Measurements from ENCODE around the gene ZNF267.
"Not testable (repeated sequence)": the region's sequence is repeated elsewhere in the genome, so short reads cannot be mapped to it uniquely, and the experiment has no call there.

Gene ZNF267

DNA sequence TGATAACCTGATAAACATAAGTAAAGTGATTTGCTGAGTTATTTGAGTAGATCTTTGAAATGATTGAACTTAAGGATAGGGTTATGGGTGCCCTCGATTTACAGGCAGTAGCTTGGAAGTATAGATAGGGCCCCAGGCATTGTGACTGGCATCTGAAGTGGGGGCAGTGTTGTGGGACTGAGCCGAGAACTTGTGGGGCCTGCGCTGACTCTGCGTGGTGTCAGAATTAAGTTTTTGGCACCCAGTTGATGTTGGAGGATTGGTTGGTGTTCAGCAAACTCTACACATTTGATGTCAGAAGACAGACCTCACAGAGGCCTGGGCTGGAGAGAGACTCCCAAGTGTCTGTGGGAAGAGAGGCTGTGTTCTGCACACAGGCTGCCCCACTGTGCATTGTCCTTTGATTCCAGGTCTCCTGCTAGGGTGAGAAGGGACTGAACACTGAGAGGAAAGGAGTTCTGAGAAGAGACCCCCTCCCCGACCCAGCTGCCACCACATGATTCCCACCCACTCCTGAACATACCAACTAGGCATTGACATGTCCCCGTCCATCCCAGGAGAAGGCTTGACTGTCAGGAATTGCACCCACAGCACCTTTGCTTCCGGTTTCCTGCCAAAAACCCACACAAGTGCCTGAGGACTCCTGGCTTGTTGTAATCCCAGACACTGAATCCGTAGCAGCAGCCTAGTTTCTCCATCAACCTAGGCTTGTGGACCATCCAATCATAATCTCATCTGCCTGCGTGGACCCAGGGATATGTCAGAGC is 4.5 kb downstream of the ZNF267 start:
- no peak for DNase-seq (ENCODE audit: low read depth, low spot score)

DNA sequence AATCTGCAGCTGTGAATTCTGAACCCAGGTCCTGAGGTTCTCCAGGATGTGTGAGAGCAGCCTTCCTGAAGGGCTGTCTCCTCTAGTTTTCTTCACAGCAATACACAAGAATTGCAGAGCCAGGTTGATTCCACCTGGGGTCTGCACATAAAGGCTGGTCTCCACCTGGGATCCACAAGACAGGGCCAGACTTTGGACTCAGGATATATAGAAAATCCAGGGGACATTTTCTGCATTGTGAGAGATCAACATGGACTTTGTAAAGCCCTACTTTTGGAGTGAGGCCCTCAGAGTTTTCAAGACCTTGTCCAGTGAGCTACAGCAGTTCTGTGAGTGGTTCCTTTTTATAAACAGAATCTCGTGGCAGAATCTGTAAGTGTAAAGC is 6.3 kb downstream of the ZNF267 start:
- no peak for DNase-seq (ENCODE audit: low read depth, low spot score)

DNA sequence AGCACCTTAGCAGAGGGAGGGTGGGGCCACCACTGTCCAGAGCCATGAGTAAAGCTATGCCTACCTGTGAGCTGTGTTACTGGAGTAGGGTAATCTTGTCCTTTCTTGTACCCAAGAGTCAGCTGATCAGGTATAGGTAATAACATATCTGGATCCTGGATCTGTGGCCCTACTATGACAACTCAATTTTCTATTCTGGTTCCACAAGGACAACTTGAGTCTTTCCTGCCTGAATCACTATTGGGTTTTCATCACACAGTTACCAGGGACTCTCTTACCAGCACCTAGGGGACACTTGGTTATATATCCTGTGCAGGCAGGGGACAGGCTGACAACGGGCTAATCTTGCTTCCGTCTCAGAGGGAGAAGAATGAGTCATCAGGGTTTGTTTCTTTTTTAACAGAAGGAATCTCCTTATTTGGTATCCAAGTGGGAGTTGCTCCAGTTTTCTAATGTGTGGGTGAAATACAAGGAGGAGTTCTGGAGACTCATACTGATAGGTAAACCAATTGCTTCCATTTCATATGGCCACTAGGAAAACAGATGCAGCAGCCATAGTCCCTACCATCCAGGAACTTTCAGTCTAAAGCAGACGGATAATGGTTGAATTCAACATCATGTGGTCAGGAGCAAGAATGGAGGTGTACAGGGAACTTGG is 6.8 kb downstream of the ZNF267 start:
- DNase-seq (ENCODE audit: low read depth, low spot score), result no peak

DNA sequence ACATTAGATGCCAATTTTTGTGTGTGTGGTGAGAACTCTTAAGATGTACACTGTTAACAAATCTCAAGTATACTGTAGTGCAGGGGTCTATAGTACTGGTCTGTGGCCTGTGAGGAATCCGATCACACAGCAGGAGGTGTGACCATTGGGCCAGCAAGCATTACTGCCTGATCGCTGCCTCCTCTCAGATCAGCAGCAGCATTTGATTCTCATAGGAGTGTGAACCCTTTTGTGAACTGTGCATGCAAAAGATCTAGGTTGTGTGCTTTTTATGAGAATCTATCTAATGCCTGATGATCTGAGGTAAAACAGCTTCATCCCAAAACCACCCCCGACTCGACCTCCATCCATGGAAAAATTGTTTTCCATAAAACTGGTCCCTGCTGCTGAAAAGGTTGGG is 12.6 kb downstream of the ZNF267 start:
- DNase-seq (ENCODE audit: low read depth, low spot score), result no peak

DNA sequence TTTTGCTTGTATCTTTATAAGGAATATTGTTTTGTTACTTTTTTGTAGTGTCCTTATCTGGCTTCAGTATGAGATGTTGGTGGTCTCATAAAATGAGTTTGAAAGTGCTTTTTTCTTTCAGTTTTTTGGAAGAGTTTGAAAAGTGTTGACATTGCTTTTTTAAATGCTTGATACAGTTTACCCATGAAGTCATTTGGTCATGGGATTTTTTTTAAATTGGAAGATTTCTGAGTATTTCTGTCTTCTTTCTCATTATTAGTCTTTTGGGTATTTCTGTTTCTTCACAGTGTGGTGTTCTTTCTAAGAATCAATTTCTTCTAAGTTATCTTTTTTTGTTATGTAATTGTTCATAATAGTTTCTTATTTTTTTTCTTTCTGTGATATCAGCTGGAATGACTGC is 15.1 kb downstream of the ZNF267 start:
- DNase-seq (ENCODE audit: low read depth, low spot score), result no peak

DNA sequence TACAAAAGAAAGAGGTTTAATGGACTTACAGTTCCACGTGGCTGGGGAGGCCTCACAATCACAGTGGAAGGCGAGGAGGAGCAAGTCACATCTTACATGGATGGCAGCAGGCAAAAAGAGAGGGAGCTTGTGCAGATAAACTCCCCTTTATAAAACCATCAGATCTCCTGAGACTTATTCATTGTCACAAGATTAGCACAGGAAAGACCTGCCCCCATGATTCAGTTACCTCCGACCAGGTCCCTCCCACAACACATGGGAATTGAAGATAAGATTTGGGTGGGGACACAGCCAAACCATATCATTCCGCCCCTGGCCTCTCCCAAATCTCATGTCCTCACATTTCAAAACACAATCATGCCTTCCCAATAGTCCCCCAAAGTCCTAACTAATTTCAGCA is 18.5 kb downstream of the ZNF267 start:
- DNase-seq (ENCODE audit: low read depth, low spot score), result not testable (repeated sequence)

DNA sequence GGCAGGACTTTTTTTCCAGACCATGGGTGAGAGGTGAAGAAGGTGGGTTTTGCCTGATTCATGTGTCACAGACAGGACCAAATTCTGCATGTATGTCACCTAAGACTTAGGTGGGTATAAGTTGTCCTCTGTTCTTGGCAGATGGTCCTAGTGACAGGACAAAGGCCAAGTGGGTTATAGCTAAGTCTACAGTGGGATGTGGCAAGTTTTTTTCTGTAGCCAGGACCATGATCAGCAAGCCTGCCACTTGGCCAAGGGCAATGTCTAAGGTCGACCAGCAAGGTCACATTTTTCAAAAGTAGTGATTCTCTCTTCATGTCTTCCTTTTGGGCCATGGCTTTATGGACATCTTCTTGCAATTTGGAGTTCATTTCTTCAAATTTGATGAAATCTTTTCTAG is 20.2 kb downstream of the ZNF267 start:
- DNase-seq (ENCODE audit: low read depth, low spot score), result no peak

DNA sequence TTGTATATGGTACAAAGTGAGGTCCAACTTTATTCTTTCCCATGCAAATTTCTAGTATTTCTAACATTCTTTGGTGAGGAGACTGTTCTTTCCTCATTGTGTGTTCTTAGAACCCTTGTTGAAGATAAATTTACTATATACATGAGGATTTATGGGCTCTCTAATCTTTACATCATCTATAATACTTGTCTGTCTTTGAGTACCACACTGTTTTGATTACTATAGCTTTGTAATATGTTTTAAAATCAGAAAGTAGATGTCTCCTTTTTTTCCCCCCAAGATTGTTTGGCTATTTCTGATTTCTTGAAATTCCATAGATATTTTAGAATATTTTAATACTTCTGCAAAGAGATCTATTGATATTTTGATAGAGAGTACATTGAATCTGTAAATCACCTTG is 23.7 kb downstream of the ZNF267 start:
- no peak for DNase-seq (ENCODE audit: low read depth, low spot score)

DNA sequence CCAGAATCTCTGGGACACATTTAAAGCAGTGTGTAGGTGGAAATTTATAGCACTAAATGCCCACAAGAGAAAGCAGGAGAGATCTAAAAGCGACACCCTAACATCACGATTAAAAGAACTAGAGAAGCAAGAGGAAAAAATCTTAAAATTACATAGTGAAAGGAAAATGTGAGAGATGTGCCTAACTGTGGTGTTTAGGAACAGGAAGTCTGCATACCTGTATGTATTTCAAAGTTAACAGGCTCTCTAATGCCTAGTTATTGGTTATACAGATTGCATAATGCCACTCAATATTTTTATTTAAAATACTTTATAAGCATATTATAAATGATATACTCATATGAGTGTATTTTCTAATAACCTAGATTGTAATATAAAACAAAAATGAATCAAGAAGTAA is 25.9 kb downstream of the ZNF267 start:
- DNase-seq (ENCODE audit: low read depth, low spot score), result no peak

DNA sequence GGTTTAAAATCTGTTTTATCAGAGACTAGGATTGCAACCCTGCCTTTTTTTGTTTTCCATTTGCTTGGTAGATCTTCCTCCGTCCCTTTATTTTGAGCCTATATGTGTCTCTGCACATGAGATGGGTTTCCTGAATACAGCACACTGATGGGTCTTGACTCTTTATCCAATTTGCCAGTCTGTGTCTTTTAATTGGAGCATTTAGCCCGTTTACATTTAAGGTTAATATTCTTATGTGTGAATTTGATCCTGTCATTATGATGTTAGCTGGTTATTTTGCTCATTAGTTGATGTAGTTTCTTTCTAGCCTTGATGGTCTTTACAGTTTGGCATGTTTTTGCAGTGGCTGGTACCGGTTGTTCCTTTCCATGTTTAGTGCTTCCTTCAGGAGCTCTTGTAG is 31.0 kb downstream of the ZNF267 start:
- not testable (repeated sequence) for DNase-seq (ENCODE audit: low read depth, low spot score)

DNA sequence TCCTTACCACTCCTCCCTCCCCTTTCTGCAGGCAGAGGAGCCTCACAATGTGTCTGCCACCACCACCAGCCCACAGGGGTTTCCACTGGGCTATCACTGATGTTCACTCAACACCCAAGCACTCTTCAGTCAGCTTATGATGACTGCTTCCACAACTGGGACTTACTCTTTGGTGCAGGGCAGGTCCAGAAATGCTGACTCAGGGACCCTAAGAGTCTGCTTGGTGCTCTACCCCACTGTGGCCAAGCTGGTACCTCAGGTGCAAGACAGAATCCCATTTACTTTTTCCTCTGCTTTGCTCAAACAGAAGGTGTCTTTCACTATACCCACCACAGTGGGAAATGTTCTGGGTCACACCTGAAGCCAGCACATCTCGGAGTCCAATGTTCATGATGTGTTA is 40.1 kb downstream of the ZNF267 start:
- no peak for DNase-seq (ENCODE audit: low read depth, low spot score)

DNA sequence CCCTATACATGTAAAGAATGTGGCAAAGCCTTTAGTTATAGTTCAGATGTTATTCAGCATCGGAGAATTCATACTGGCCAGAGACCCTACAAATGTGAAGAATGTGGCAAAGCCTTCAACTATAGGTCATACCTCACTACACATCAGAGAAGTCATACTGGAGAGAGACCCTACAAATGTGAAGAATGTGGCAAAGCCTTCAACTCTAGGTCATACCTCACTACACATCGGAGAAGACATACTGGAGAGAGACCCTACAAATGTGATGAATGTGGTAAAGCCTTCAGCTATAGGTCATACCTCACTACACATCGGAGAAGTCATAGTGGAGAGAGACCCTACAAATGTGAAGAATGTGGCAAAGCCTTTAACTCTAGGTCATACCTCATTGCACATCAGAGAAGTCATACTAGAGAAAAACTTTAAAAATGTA is 42.5 kb downstream of the ZNF267 start:
- DNase-seq (ENCODE audit: low read depth, low spot score), result no peak

DNA sequence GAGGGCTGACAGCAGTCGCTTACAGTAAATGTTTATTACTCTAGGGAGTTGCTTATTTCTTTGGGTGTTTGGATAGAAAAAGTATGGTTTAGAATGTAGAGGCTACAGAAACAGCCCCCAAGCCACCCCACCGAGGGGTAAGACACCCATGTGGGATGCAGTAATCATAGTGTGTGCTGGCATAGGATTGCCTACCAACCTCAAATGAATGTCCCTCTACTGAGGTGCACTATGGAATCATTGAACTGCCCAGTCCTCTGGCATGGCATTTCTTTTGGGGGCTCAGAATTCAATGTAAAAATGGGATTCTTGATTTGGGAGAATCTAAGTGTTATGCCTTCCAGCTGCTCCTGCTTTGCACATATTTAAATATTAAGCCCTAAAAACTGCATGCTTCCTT is 46.8 kb downstream of the ZNF267 start:
- no peak for DNase-seq (ENCODE audit: low read depth, low spot score)

DNA sequence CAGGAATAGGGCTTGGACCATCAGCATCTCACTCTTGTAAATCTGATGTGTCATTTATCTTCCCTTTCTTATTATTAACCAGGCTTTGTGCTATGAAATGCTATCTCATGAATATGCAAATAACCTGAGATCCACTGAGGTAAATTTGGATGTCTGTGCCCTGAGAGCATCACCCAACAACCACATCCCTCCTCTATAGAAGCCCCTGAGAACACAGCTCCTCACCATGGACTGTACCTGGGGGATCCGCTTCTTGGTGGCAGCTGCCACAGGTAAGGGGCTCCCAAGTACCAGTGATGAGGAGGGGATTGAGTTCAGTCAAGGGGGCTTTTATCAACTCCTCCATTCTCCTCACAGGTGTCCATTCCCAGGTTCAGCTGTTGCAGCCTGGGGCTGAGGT is 78.2 kb downstream of the ZNF267 start:
- DNase-seq (ENCODE audit: low read depth, low spot score), result not testable (repeated sequence)

DNA sequence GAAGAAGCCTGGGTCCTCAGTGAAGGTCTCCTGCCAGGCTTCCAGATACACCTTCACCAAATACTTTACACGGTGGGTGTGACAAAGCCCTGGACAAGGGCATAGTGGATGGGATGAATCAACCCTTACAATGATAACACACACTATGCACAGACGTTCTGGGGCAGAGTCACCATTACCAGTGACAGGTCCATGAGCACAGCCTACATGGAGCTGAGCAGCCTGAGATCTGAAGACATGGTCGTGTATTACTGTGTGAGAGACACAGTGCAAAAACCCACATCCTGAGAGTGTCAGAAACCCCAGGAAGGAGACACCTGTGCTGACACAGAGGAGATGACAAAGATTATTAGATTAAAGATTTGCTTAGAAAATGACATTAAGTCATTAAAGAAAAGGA is 78.6 kb downstream of the ZNF267 start:
- DNase-seq (ENCODE audit: low read depth, low spot score), result not testable (repeated sequence)

DNA sequence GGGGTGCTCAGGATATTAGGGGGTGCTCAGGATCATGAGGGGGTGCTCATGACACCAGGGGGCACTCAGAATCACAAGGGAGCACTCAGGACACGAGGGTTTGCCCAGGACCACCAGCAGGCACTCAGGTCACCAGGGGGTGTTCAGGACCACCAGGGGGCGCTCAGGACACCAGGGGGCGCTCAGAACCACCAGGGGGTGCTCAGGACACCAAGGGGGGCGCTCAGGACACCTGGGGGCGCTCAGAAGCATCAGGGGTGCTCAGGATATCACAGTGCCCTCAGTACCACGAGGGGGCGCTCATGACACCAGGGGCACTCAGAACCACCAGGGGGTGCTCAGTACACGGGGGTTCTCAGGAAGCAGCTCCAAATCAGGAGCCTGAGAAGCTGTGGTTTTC is 82.6 kb downstream of the ZNF267 start:
- not testable (repeated sequence) for DNase-seq (ENCODE audit: low read depth, low spot score)

DNA sequence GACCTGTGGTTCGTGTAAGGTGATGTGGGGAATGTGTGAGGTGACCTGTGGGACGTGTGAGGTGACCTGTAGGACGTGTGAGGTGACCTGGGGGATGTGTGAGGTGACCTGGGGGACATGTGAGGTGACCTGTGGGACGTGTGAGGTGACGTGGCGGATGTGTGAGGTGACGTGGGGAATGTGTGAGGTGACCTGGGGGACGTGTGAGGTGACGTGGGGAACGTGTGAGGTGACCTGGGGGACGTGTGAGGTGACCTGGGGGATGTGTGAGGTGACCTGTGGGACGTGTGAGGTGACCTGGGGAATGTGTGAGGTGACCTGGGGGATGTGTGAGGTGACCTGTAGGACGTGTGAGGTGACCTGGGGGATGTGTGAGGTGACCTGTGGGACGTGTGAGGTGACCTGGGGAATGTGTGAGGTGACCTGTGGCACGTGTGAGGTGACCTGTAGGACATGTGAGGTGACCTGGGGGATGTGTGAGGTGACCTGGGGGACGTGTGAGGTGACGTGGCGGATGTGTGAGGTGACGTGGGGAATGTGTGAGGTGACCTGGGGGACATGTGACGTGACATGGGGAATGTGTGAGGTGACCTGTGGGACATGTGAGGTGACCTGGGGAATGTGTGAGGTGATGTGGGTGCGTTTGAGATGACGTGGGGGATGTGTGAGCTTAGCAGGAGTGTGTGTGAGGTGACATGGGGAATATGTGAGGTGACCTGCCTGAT is 86.7 kb downstream of the ZNF267 start:
- DNase-seq (ENCODE audit: low read depth, low spot score), result not testable (repeated sequence)
